ENCODE data around the gene ZNF581.

Gene ZNF581

DNA sequence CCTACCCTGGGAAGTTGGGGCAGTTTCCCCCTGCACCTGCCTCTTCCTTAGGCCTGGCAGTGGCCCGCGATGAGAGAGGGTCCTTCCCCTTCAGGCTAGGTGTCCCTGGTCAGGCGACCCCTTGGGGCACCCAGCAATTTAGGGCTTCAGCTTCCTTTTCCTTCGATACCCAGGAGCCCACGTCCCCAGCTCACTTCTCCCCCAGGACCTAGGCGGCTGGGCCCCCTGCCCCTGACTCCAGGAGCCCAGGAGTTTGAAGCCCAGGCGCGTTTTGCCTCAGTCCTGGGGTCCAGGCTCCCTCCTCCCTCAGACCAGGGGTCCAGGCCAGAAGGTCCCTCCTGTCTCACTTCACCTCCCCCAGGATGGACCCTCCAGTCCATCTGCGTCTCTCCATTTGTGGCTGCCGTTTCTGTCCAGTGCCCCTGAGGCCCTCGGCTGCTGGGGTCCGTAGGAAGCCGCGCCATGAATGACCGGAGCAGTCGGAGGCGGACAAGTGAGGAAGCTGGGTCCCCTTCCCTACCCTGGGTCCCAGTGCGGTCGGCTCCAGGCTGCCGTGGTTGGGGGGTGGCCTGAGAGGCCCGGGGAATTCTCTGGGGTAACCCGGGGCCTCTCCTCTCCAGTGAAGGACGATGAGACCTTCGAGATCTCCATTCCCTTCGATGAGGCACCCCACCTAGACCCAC, 5.3 kb downstream of the ZNF581 start:
- no peak for DNase-seq (ENCODE audit: low read depth, low spot score)

DNA sequence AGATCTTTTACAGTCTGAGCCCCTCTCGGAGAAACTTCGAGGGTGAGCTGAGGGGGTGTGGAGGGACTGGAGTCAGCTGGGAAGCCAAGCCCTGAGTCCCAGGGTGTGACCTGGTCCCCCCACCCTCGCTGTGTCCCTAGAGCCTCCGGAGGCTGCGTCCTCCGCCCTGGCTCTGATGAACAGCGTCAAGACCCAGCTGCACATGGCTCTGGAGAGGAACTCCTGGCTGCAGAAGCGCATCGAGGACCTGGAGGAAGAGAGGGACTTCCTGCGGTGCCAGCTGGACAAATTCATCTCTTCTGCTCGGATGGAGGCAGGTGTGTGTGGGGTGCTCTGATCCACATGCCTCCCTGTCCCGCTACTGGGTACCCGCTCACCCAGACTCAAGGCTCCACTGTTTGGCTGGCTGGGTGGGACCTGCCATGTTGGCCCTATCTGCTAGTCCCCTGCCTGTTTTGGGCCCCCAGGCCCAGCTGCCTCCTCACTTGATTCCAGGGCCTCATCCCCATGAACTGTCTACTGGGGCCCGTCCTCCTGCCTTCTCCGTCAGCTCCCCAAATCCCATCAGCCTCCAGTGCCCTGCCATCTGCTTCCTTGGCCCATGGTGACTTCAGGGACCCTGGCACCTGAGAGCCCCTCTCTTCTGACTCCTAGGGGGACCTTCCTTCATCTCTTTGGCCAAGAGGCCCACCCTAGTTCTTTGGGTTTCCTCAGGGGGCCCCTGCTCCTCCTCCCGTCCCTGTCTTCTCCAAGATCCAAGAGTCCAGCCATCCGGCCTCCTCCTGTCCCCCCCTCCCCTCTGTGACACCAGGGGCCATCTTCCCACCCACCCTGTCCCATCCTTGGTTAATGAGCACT, 6.0 kb downstream of the ZNF581 start:
- DNase-seq (ENCODE audit: low read depth, low spot score): no peak

DNA sequence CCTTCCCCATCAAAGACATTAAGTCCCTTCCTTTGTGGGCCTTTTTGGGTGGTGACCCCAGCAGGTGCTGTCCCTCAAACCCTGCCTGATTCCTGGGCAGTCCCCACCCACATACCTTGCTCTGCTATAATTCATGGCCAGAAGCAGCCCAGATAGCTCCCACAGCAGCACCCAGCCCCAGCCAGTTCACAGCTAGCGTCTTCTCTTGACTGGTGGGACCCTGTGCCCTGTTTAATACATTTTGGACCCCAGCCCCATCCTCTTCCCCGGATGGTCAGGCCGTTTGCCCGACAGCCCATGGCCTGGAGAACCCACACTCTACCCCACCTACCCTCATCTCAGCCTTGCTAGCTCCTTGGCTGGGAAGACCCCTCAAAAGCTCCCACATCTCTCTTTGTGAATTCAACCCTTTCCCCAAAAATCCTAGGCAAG, 6.7 kb downstream of the ZNF581 start:
- no peak for DNase-seq (ENCODE audit: low read depth, low spot score)

- DNase-seq (ENCODE audit: low read depth, low spot score): no peak
Measured at GRCh38 chr19:55650602-55651230, 7.3 kb downstream of the ZNF581 start.

DNA sequence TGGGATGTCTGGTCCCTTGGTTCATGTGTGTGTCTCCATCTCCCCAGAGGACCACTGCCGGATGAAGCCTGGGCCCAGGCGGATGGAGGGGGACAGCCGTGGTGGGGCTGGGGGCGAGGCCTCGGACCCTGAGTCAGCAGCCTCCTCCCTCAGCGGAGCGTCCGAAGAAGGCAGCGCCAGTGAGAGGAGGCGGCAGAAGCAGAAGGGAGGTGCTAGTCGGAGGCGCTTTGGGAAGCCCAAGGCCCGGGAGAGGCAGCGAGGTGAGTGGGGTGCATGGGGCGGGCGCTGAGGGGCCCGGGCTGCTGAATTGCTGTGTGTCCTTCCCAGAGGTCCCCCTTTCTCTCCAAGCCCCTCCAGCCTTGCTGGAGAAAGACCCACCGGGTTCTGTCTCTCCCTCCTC, 7.8 kb downstream of the ZNF581 start:
- no peak for DNase-seq (ENCODE audit: low read depth, low spot score)

GRCh38 chr19:55652311-55653128, 9.1 kb downstream of the ZNF581 start:
- no peak for DNase-seq (ENCODE audit: low read depth, low spot score)

DNA sequence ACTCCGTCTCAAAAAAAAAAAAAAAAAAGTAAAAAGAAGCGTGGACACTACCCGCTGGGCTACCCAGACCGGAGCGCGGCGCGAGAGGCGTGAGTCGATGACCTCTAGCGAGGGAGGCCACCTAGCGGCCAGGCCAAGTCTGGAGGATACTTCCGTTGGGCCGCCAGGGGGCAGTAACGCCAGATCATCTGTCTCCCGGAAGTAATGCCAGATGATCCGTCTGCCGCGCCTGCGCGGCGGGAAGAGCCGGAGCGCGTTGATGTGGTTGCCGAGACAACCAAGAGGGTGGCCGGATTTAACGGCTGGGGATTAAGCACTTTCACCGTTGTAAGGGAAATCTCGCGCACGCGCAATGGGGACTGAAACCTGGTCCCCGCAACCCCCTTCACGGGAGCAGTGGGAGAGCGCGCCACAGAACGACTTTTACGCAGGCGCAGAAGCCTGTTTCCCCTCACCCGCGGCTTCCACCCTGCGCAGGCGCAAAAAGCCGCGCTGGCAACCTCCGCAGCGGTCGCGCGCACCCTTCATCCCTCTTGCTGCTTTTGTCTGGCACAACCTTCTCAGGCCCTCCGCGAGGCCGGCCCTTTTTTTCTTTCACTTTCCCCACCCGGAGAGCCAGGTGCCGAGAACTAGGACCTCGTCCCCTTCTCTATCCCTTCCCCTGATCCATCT, 10.3 kb downstream of the ZNF581 start:
- peak; percentile 100 for DNase-seq (ENCODE audit: low read depth, low spot score)

- DNase-seq (ENCODE audit: low read depth, low spot score): peak; percentile 100
Measured at GRCh38 chr19:55654323-55654867, 10.9 kb downstream of the ZNF581 start.

DNA sequence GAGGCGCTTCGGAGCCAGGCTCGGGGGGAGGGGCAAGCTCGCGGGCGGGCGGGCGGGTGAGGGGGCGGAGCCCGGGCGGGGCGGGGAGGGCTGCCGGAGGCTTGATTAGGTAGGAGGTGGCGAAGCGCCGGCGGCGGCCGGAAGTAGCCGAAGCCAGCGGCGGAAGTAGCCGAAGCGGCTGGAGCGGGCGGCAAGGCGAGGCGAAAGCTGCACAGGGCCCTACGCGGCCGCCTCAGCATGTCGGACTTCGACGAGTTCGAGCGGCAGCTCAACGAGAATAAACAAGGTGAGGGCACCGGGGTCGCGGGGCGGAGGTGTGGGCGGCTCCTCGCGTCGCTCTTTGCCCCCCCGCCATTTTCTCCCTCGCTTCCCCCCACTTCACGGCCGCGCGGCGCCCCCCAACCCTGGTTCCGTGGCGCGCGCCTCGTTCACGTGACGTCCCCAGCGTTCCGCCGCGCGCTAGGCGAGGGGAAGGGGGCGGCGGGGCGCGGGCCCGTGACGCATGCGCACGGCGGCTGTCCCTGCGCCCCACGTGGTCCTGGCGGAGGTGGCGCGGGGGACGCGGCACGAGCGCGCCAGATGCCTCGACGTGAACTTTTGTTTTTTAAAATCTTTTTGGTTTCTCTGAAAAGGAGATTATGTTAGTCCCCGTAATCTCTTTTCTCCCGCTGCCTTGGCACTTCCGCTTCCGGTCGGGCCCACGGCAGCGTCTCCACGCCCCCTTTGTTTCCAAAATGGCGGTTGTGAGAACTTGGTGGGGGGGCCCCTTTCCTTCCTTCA, 11.6 kb downstream of the ZNF581 start, which contains the start of gene U2AF2:
Gene U2AF2 (plus strand): TSS at position 168 of the 780 bp plus-strand sequence. CDS start 70 bp downstream, at position 238.
- peak; percentile 97 for DNase-seq (ENCODE audit: low read depth, low spot score)

GRCh38 chr19:55655648-55656040, 12.2 kb downstream of the ZNF581 start:
- no peak for DNase-seq (ENCODE audit: low read depth, low spot score)

GRCh38 chr19:55656552-55656951, 13.1 kb downstream of the ZNF581 start:
- DNase-seq (ENCODE audit: low read depth, low spot score): no peak

GRCh38 chr19:55656988-55657747, 13.7 kb downstream of the ZNF581 start:
- DNase-seq (ENCODE audit: low read depth, low spot score): peak; percentile 44

GRCh38 chr19:55658846-55659459, 15.5 kb downstream of the ZNF581 start:
- no peak for DNase-seq (ENCODE audit: low read depth, low spot score)

GRCh38 chr19:55659822-55660221, 16.4 kb downstream of the ZNF581 start:
- no peak for DNase-seq (ENCODE audit: low read depth, low spot score)

DNA sequence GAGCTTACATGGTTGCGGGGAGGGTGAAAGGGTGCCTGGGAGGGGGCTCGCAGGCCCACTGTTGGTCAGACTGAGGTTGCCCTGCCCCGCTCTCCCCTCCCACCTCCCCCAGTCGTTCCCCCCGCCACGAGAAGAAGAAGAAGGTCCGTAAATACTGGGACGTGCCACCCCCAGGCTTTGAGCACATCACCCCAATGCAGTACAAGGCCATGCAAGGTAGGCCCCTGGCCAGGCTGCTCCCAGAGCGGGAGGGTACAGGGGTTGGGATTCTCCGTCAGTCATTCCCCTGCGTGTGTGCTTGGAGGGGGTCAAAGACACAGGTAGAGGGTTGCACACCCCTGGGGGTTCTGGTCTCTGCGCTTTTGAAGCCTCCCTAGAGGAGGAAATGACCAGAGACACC, 17.0 kb downstream of the ZNF581 start:
- DNase-seq (ENCODE audit: low read depth, low spot score): no peak

- no peak for DNase-seq (ENCODE audit: low read depth, low spot score)
Measured at GRCh38 chr19:55660991-55661390, 17.5 kb downstream of the ZNF581 start.

- no peak for DNase-seq (ENCODE audit: low read depth, low spot score)
Measured at GRCh38 chr19:55661826-55662225, 18.4 kb downstream of the ZNF581 start.

GRCh38 chr19:55663846-55664536, 20.5 kb downstream of the ZNF581 start:
- DNase-seq (ENCODE audit: low read depth, low spot score): no peak
